CD8-positive, alpha-beta memory T cell (primary cell): ENCODE results near the gene USB1. TPM values are rescaled to one million over a fixed set of nuclear protein-coding genes. Genes with fewer than 3 reads are reported as not detected.

Experiments used
- CTCF ChIA-PET: fragments of 350-600 bp; sonication (Branson Sonifier 250); formaldehyde crosslinking; loops from one replicate; lab custom pipeline; 2021; ENCODE audit warnings: antibody characterized with exemption; lab: Charles Lee
- POLR2A ChIA-PET: fragments of 350-600 bp; sonication (Branson Sonifier 250); formaldehyde crosslinking; loops from one replicate; lab custom pipeline; 2021; ENCODE audit warnings: antibody characterized with exemption; lab: Charles Lee
- DNase-seq, 5 donors: peaks; one replicate each; pipeline versions ENCODE4 v3.0.0 to v3.0.0-alpha.2; 2020 to 2022; ENCODE audit warnings: mixed read lengths in 1 of 5
- H3K27ac ChIP-seq: one replicate; pipeline ENCODE4 v1.7.0; 2013; ENCODE audit warnings: low read depth, mild to moderate bottlenecking, low read length, moderate library complexity
- H3K27me3 ChIP-seq: 2 replicates; pipeline ENCODE4 v1.7.0; 2013; ENCODE audit warnings: low read length, mild to moderate bottlenecking; ENCODE audit not compliant: insufficient read depth, poor library complexity, severe bottlenecking
- H3K36me3 ChIP-seq: 2 replicates; pipeline ENCODE4 v1.7.0; 2013; ENCODE audit warnings: mild to moderate bottlenecking, low read length, moderate library complexity; ENCODE audit not compliant: insufficient read depth
- H3K4me1 ChIP-seq: 2 replicates; pipeline ENCODE4 v1.7.0; 2013; ENCODE audit warnings: mild to moderate bottlenecking, low read length, moderate library complexity; ENCODE audit not compliant: insufficient read depth
- H3K4me3 ChIP-seq: 2 replicates; pipeline ENCODE4 v1.7.0; 2013; ENCODE audit warnings: mild to moderate bottlenecking, low read length
- H3K9me3 ChIP-seq: 2 replicates; pipeline ENCODE4 v1.7.0; 2013; ENCODE audit warnings: mild to moderate bottlenecking, low read length
- H3K27ac Mint-ChIP-seq, 8 donors: one replicate each; pipeline ENCODE4 v1.8.0; 2020 to 2021; ENCODE audit warnings: mixed read lengths in 8 of 8, mild to moderate bottlenecking in 6 of 8, inconsistent platforms in 3 of 8, moderate library complexity in 3 of 8
- H3K27me3 Mint-ChIP-seq, 2 donors: one replicate each; pipeline ENCODE4 v1.8.0; 2020 to 2021; ENCODE audit warnings: mixed read lengths in 2 of 2, mild to moderate bottlenecking in 1 of 2, moderate library complexity in 1 of 2
- H3K36me3 Mint-ChIP-seq, 3 donors: one replicate each; pipeline ENCODE4 v1.8.0; 2020 to 2021; ENCODE audit warnings: mixed read lengths in 3 of 3, inconsistent platforms in 1 of 3, mild to moderate bottlenecking in 1 of 3
- H3K4me1 Mint-ChIP-seq, 3 donors: one replicate each; pipeline ENCODE4 v1.8.0; 2020 to 2021; ENCODE audit warnings: mixed read lengths in 3 of 3, inconsistent platforms in 1 of 3, mild to moderate bottlenecking in 1 of 3
- H3K4me3 Mint-ChIP-seq, 7 donors: one replicate each; pipeline ENCODE4 v1.8.0; 2020 to 2021; ENCODE audit warnings: mixed read lengths in 7 of 7, mild to moderate bottlenecking in 6 of 7, moderate library complexity in 4 of 7, inconsistent platforms in 2 of 7
- H3K9me3 Mint-ChIP-seq, 5 donors: one replicate each; pipeline ENCODE4 v1.8.0; 2020 to 2022; ENCODE audit warnings: mixed read lengths in 5 of 5, mild to moderate bottlenecking in 3 of 5, moderate library complexity in 2 of 5, inconsistent platforms in 1 of 5
- polyA plus RNA-seq: library from polyadenylated mRNA; unstranded; fragments of 300-500 nt; fragmentation: Illumina TruSeq; gene quantifications from one replicate; pipeline ENCODE4 v1.2.3, GENCODE V29; 2021
- total RNA-seq, 2 experiments: library from RNA; stranded (reverse); gene quantifications; one replicate each; pipeline ENCODE4 v1.2.3, GENCODE V29; 2021

Gene USB1
- total and polyA plus RNA-seq, 3 experiments from 2014 or later = 66.6 to 68.5 (median 68.1) TPM

DNA sequence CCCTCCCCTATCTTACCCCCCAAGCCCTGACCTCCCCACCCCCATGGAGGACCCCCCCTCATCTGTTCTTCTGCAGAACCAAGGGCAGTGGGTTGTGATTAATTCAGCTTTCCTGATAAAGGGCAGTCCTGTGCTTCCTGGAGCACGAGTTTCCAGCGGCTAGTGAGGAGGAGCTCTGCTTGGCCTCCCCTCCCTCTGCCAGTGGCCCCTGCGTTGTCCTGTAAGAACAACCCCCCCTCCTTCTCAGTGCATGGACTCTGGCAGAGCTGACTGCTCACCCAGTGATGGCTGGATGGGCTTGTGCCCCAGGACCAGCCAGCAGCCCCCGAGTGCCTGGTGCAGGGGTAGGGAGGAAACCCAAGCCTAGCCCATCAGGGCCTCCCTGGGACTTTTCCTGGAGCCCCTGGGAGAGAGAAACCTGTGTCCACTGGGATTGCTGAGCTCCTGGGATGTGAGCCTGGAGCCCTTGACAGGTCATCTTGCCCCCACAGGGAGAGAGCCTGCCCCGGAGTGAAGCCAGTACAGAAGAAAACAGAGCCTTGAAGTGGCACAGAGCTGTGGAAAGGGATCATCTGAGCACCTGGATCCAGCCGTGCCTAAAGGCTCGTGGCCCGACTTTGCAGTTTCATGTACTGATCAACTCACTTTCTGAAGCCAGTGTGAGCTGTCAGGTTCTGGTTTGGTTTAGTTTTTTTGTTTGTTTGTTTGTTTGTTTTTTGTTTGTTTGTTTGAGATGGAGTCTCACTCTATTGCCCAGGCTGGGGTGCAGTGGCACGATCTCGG is 50.8 kb downstream of the USB1 start:
- Histone ChIP-seq H3K9me3 (no peaks in the 10 kb centered on the region), H3K4me1 (no peaks in the 10 kb centered on the region), H3K27ac (no peak overlapping the region), H3K27me3 (no peaks in the 10 kb centered on the region), H3K36me3 (no peaks in the 10 kb centered on the region), H3K4me3 (no peak overlapping the region)
- ChIA-PET CTCF (no interaction called here), POLR2A (no interaction called here)
- Mint-ChIP-seq H3K27ac (no peak overlapping the region), H3K4me3 (no peak overlapping the region), H3K9me3 (no peaks in the 10 kb centered on the region), H3K36me3 (no peaks in the 10 kb centered on the region), H3K27me3 (peaks cover 3 to 13% of the 10 kb centered on the region in 2 donors), H3K4me1 (no peaks in the 10 kb centered on the region)
- no peak for DNase-seq

DNA sequence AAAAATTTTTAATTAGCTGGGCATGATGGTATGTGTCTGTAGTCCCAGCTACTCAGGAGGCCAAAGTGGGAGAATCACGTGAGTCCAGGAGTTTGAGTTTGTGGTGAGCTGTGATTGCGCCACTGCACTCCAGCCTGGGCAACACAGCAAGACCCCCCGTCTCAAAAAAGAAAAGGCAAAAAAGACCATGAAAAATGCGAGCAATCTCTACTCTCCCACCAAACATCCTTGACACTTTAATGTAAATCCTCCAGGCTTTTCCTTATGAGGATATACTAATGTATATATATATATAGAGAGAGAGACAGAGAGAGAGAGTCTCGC is 52.4 kb downstream of the USB1 start:
- H3K27me3 Mint-ChIP-seq = peaks cover 3 to 16% of the 10 kb centered on the region in 2 donors
- DNase-seq = no peak
- H3K27me3 ChIP-seq = no peaks in the 10 kb centered on the region
- ChIA-PET CTCF (no interaction called here), POLR2A (no interaction called here)
- no peaks in the 10 kb centered on the region for H3K4me1 Mint-ChIP-seq
- H3K4me3 ChIP-seq = no peak overlapping the region
- no peaks in the 10 kb centered on the region for H3K36me3 ChIP-seq
- H3K27ac ChIP-seq = no peak overlapping the region
- no peaks in the 10 kb centered on the region for H3K4me1 ChIP-seq
- H3K9me3 ChIP-seq = no peaks in the 10 kb centered on the region
- H3K36me3 Mint-ChIP-seq = no peaks in the 10 kb centered on the region
- no peak overlapping the region for H3K27ac Mint-ChIP-seq
- no peaks in the 10 kb centered on the region for H3K9me3 Mint-ChIP-seq
- H3K4me3 Mint-ChIP-seq = no peak overlapping the region

DNA sequence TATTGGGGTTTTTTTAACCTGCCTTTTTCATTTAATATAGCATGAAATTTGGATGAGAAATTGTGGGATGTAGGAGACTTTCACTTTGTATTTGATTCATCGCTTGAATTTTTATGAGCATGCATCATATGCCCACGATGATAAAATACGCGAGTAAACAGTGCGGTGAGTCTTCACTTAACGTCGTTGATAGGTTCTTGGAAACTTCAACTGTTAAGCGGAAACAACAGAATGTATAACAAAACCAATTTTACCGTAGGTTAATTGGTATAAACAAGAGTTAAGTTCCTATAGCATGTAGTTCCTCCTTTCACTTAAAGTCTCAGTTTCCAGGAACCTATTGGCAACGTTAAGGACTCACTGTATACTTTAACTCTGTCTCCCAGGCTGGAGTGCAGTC is 53.1 kb downstream of the USB1 start:
- CTCF ChIA-PET = no interaction called here
- Mint-ChIP-seq H3K9me3 (no peaks in the 10 kb centered on the region), H3K36me3 (no peaks in the 10 kb centered on the region), H3K27me3 (peaks cover 3 to 18% of the 10 kb centered on the region in 2 donors), H3K4me1 (no peaks in the 10 kb centered on the region), H3K27ac (no peak overlapping the region), H3K4me3 (no peak overlapping the region)
- Histone ChIP-seq H3K27ac (no peak overlapping the region), H3K9me3 (no peaks in the 10 kb centered on the region), H3K4me1 (no peaks in the 10 kb centered on the region), H3K4me3 (no peak overlapping the region), H3K36me3 (no peaks in the 10 kb centered on the region), H3K27me3 (no peaks in the 10 kb centered on the region)
- POLR2A ChIA-PET = no interaction called here
- no peak for DNase-seq

DNA sequence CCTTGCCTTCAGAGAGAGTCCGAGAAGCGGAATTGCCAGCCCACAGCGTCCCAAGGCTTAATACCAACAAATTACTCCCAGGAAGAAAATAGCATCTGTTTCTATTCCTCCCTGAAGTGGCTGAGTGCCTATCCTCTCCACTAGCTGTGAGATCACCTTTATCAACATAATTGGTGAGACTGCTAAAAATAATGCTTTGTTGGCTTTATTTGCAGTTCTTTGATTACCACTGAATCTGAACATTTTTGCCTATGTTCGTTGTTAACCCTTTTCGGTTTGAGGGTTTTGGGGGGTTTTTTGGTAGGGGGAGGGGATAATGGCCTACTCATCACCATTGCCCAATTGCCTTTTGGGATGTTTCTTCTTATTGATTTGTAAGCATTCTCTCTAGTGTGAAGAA is 55.4 kb downstream of the USB1 start:
- H3K27ac ChIP-seq = no peak overlapping the region
- Mint-ChIP-seq H3K9me3 (no peaks in the 10 kb centered on the region), H3K4me3 (no peak overlapping the region), H3K27ac (no peak overlapping the region), H3K36me3 (no peaks in the 10 kb centered on the region), H3K4me1 (no peaks in the 10 kb centered on the region), H3K27me3 (peaks cover 3 to 16% of the 10 kb centered on the region in 2 donors)
- H3K4me1 ChIP-seq = no peaks in the 10 kb centered on the region
- CTCF ChIA-PET = interaction anchor here (1.0 kb wide), 1 partner anchor 24 kb away, joined by 3 read pairs; no protein-coding TSS in a partner anchor
- no peaks in the 10 kb centered on the region for H3K27me3 ChIP-seq
- DNase-seq = no peak
- H3K9me3 ChIP-seq = no peaks in the 10 kb centered on the region
- no peaks in the 10 kb centered on the region for H3K36me3 ChIP-seq
- no peak overlapping the region for H3K4me3 ChIP-seq
- POLR2A ChIA-PET = no interaction called here

DNA sequence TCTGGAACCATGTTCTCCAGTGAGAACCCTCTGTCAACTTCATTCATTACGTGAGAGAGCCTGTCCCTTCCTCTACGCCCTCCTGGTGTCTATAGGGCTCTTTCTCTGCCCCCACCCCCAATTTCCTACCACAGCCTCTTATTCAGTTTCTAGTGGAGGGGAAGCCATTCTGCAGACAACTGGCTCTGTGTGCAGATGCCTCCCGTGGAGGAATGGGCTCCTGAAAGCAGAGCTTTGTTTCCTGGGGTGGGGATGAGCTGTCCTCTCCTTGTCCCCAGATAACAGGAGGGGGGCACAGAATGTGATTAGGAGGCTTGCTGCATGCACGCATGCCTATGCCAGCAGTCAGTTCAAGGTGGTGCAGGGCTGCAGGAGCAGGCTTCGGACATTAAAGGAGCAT is 55.9 kb downstream of the USB1 start:
- Mint-ChIP-seq H3K27ac (peak overlapping the region in 1 of 8 donors; percentile 72), H3K36me3 (no peaks in the 10 kb centered on the region), H3K9me3 (no peaks in the 10 kb centered on the region), H3K4me3 (peak overlapping the region in 1 of 7 donors; percentile 14), H3K4me1 (no peaks in the 10 kb centered on the region), H3K27me3 (peaks cover 3 to 16% of the 10 kb centered on the region in 2 donors)
- no peaks in the 10 kb centered on the region for H3K4me1 ChIP-seq
- POLR2A ChIA-PET = no interaction called here
- no peak overlapping the region for H3K27ac ChIP-seq
- DNase-seq = no peak
- H3K9me3 ChIP-seq = no peaks in the 10 kb centered on the region
- no peaks in the 10 kb centered on the region for H3K27me3 ChIP-seq
- CTCF ChIA-PET = interaction anchor here (1.0 kb wide), 1 partner anchor 23 kb away, joined by 3 read pairs; no protein-coding TSS in a partner anchor
- no peaks in the 10 kb centered on the region for H3K36me3 ChIP-seq
- H3K4me3 ChIP-seq = no peak overlapping the region

DNA sequence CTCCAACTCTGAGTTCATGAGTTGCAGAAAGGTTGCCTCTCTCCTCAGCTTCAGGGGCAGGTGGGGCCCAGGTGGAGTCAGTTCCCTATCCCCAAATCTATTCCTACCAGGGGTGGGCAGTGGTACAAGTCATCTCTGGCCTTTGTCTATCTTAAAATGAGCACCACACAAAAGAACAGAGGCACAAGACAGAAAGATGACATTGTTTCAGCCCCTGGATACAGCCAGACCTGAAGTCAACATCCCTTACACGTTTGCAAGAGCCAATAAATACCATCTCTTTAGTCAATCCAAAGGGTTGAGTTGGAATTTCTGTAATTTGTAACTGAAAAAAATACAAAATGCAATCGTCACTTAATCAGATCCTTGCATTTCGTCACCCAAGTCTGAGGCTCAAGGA is 56.6 kb downstream of the USB1 start:
- Mint-ChIP-seq H3K4me1 (no peaks in the 10 kb centered on the region), H3K4me3 (no peak overlapping the region), H3K27ac (peak overlapping the region in 1 of 8 donors; percentile 14), H3K9me3 (no peaks in the 10 kb centered on the region), H3K36me3 (no peaks in the 10 kb centered on the region), H3K27me3 (peaks cover 3 to 16% of the 10 kb centered on the region in 2 donors)
- Histone ChIP-seq H3K4me3 (no peak overlapping the region), H3K4me1 (no peaks in the 10 kb centered on the region), H3K36me3 (no peaks in the 10 kb centered on the region), H3K27ac (no peak overlapping the region), H3K9me3 (no peaks in the 10 kb centered on the region), H3K27me3 (no peaks in the 10 kb centered on the region)
- ChIA-PET POLR2A (no interaction called here), CTCF (interaction anchor here (1.0 kb wide), 1 partner anchor 23 kb away, joined by 3 read pairs; no protein-coding TSS in a partner anchor)
- DNase-seq = no peak

DNA sequence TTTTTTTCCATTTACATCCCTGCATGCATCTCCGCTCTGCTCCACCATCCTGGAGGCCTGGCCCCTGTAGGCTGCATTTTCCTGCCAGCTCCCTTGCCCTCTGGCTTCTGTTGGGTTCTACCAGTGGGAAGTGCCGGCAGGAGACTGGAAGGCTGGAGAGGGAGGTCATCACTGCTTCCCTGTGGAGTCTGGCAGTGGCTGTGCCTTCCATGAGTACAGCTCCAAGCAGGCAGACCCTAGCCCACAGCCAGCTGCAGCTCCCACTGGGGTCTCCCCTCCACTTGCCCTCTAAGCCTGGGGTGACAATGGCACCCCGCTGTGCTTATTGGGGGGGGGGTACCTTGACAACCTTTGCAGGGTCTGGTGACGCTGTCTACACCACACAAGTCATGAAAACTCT is 61.6 kb downstream of the USB1 start:
- H3K27me3 ChIP-seq = no peaks in the 10 kb centered on the region
- no peak overlapping the region for H3K4me3 ChIP-seq
- Mint-ChIP-seq H3K4me3 (no peak overlapping the region), H3K27me3 (peaks cover 0 to 13% of the 10 kb centered on the region in 2 donors), H3K9me3 (no peaks in the 10 kb centered on the region), H3K27ac (no peak overlapping the region), H3K36me3 (no peaks in the 10 kb centered on the region), H3K4me1 (no peaks in the 10 kb centered on the region)
- POLR2A ChIA-PET = no interaction called here
- no peaks in the 10 kb centered on the region for H3K4me1 ChIP-seq
- no peak overlapping the region for H3K27ac ChIP-seq
- CTCF ChIA-PET = no interaction called here
- no peaks in the 10 kb centered on the region for H3K9me3 ChIP-seq
- DNase-seq = no peak
- no peaks in the 10 kb centered on the region for H3K36me3 ChIP-seq

DNA sequence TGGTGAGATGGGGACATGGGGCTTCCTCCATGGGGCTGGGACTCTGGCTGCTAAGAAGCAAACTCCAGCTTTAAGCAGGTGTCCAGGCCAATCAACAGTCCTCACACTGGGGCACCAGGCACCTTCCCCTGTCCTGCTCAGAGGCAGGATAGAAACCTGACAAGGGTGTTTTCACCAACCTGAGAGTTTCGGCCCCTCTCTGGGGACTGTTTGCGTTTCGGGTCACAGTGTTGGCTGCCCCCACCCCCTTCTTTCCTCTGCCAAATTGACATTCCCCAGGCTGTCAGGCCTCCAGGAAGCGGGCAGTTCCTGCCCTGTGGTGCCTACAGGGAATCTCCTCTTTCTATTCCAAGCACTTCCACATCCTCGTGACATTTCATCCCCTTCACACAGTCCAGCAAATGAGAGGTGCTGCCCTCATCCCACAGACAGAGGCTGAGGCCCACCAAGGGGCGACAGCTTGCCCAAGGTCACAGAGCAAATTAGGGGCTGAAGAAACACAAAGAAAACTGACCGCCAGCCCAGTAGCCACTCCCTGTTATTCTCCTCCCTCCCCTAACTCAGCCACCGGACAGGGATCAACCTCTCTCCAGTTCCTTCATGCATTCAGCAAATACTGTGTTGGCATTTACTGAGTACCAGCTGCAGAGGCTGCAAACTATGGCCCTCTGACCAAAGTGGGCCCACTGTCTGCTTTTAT is 62.3 kb downstream of the USB1 start:
- H3K9me3 Mint-ChIP-seq = no peaks in the 10 kb centered on the region

More for the DNA sequence above, 62.3 kb downstream of the USB1 start:
- DNase-seq = no peak
- H3K27ac Mint-ChIP-seq = peak overlapping the region in 1 of 8 donors; percentile 29
- no peak overlapping the region for H3K27ac ChIP-seq
- H3K36me3 ChIP-seq = no peaks in the 10 kb centered on the region
- no peaks in the 10 kb centered on the region for H3K36me3 Mint-ChIP-seq
- no peaks in the 10 kb centered on the region for H3K4me1 Mint-ChIP-seq
- no peaks in the 10 kb centered on the region for H3K4me1 ChIP-seq
- no peaks in the 10 kb centered on the region for H3K27me3 ChIP-seq
- no peak overlapping the region for H3K4me3 Mint-ChIP-seq
- H3K27me3 Mint-ChIP-seq = peaks cover 0 to 10% of the 10 kb centered on the region in 2 donors
- POLR2A ChIA-PET = no interaction called here
- CTCF ChIA-PET = no interaction called here
- no peak overlapping the region for H3K4me3 ChIP-seq
- no peaks in the 10 kb centered on the region for H3K9me3 ChIP-seq
